ELF-1 (cell line): ENCODE measurements around the gene ACY1.
A peak's percentile ranks its signal among the peaks of the same experiment; 100 is the strongest.

ENCODE experiments used
- DNase-seq: peaks from one replicate; pipeline ENCODE4 v3.0.0-alpha.2; 2016; ENCODE audit warnings: low read depth, low spot score

The ACY1 gene

DNA sequence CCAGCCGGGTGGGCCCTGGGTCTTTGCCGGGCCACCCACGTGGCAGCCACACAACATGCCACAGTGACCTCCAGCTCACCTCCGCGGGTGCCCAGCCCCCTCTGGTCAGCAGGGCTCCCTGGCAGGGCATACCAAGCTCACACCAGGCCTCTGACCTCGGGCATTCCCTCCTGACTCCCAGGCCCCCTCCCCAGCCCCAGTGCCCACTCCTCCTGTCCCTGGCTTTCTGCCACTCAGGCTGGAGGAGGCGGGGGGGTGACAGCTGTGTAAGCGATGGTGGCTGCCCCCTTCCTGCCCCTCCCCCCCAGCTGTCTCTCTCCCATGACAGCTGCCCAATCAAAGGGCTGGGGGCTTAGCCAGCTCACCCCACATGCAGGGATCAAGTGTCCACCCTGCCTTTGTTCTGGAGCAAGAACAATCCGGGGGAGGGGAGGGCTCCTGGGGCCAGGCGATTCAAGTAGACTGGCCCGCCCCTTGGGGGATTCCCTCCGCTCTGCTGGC is 19.3 kb upstream of the ACY1 start:
- DNase-seq: peak; percentile 52

DNA sequence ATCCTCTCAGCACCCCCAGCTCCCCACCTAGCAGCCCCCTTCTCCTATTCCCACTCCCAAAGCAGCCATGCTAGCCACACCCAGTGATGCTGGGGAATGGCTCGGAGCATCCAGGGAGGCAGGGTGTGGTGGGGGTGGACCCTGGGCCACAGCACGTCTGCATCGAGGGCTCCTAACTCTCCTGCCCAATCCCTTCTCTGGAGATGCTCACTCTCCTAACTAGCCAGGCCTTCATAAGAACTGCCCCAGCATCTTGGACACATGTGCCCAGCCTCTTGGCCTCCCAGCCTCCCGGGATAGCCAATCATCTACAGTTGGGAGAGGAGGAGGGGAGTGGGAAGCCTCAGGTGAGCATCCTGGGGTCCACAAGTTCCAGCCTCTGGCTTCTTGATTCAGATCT is 18.8 kb upstream of the ACY1 start:
- no peak for DNase-seq

DNA sequence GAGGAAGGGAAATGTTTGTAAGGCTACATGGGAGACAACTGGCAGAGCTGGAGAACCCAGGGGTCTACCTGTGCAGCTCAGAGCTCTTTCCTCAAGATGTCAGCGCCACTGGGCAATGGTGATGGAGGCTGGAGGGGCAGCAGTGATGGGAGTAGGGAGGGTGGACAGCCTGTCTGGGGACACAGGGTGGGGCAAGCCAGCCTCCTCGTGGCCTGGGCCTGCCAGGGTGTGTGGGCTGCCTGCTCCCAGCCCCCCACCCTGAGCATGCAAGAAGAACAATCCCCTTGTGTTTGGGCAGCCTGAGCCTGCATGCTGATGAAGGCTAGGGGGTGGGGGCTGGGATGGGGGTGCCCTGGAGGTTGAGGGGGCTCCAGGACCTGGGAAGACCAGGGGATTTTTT is 17.3 kb upstream of the ACY1 start:
- DNase-seq: no peak

DNA sequence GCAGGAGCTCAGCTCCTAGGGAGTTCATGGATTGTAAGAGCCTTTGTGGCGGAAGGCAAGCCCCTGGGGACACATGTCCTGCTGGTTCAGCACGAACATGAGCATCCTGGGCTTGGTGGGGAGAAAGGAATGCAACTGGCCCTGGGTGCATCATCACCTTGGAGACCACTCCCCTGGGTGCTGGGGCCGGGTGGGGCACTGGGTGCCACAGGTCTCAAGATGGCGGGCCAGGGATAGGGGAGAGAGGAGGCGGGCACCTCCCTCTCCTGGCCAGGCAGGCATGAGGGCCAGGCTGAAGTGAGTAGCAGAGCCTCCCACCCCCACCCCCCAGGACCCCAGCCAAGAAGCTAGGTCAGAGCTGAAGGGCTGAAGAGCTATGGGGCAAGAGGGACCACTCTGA is 16.8 kb upstream of the ACY1 start:
- DNase-seq: no peak

DNA sequence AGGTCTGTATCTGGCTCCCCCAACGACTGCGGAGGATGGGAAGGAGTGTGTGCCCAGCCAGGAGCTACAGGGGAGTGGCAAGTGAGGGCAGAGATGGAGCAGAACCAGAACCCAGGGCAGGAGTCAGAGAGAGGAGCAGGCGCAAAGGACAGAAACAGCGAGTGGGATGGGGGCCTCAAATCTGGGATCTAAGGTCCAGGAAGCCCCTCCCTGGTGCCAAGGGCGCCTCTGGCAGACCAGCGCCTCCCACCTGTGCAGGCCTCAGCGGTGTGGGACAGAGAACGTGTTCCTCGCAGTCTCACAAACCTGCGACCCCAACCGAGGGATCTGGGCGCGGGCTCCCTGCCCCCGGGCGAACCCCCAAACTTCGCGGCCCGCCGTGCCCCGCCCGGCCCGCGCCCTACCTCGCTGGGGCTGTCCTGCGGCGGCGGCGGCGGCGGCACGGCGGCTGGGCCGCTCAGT is 16.4 kb upstream of the ACY1 start:
- no peak for DNase-seq

DNA sequence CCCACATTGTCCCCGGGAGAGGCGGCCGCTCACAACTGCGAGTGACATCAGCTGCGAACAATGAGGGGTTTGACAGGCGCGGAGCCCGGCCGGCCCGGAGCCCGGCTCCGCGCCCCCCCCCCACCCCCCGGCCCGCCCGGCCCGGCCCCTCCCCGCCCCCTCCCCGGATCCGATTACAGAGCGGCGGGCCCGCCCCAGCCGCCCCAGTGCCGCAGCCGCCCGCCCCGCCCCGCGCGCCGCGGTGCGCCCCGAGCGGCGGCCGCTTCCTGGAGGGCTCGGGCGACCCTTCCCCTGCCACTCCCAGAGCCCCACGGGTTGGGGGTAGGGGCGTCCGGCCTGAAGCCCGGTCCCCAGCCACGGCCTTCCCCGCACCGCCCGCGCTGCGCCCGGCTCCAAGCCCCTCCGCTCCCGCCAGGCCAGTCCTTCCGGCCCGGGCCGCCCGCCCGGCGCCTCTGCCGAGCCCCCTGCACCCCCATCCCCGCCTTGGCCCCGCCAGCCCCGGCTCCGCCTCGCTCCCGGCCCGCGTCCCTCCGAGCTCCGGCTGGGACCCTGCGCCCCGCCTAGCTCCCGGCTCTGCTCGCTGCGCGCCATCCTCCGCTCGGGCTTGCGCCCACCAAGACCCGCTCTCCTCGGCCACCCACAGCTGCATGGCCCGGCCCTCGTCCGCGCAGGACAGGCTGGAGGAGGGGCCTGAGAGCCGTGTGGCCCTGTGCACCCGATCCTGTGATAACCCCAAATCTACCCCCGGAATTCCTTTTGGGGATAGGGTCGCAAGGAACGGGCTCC is 15.8 kb upstream of the ACY1 start, which contains the start of gene PCBP4:
PCBP4 (minus strand) TSS at position 71 of the 786 bp plus-strand sequence. CDS start 6,214 bp downstream, outside the sequence.
- DNase-seq: peak; percentile 58

DNA sequence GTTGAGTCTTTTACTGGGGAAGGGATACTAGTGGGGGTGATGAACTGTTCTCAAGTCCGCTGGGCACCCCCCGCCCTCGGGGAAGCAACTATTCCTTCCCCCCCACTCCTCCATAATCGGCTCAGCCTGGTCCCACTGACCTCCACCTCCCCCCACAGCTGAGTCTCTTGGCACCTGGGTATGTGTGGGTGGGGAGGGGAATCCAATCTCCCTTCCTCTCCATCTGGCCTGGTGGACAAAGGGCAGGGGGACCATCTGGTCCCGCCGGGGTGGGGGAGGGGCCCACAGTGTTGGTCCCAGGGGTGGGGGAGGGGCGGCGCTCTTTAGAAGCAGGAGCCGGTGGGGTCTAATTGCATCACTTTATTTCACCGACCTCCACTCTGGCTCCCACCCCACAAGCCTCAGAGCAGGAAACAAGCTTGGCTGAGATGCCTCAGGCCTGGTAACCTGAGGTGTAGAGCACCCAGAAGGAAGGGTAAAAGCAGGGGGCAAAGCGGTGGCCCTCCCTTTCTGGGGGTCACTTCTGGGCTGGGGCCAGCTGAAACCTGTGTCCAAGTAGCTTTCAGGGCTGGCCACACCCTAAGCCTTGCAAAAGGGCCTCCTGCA is 15.1 kb upstream of the ACY1 start:
- DNase-seq: peak; percentile 51

DNA sequence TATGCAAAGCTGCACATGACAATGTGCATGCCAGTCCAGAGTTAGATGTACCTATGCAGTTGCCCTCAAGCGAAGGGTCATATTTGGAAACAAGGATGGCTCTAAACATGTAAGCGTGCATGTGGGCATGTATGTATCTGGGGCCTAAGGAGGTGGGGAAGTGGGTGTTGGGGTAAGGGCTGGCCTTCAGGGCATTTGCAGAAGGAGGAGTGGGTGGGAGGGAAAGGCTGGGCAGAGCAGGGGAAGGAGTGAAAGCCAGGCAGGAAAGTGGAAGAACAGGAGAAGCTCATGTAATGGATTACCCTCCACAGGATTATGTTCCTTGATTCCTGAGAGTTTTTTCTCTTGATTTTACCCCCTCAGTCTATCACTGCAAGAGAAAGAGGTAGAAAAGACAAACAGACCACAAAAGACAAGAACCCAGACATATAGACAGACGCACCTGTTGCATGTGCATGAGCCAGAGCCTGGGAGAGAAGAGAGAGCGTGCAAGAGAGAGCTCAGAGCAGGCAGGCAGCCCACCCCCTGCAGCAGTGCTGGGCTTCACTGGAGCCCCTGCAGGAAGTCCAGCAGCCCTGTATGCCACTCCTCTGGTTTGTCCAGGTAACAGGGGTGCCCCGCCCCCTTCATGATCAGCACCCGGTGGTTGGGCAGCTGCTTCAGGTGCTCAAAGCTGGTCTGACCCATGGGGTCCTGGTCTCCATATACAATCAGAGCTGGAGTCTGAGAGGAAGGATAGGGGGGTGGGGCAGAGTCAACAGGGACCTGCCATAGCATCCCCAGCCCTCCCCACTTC is 14.3 kb upstream of the ACY1 start:
- peak; percentile 57 for DNase-seq

DNA sequence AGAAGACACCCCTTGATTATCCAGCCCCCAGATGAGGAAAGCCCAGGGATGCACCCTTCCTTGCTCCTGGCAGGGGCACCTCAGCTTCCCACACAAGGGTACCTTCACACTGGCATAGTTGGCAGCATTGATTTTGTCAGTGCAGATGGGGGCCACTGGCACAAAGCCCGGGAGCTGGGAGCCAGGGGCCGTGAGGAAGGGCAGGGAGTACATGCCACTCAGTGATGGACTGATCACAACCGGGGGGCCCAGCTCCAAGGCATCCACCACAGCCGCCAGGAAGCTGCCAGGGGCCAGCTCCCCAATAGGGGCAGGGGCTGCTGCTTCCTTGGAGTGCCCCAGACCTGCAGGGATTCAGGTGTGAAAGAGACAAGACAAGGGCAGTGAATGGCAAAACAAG is 13.5 kb upstream of the ACY1 start:
- no peak for DNase-seq

DNA sequence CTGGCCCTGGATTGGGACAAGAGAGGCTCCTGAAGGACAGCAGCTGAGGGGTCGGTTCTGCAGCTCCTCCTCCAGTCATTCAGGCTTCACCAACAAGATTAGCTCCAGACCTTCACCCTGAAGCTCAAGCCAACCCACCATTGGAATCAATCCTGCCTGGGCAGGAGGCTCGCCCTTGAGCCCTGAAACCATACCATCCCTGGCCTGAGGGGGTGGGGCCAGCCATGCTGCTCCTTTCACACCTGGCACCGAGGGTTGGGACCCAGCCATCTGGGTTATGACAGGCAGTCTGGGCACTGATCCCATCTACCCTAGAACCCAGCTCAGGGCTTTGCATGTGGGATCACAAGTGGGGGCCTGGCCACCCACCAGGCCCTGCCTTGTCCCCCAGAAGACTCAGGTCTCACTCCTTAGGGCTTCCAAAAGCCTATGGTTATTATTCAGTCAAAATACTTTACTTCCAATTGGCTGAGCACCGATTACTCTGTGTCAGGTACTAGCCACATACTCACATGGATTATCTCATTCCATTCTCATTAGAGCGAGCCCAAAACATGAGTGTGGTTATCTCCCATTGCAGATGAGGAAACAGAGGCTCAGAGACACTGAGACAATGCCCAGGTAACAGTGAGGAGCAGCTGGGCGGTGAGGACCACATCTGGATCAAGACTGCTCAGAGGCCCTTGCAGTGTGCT is 12.6 kb upstream of the ACY1 start:
- DNase-seq: no peak

DNA sequence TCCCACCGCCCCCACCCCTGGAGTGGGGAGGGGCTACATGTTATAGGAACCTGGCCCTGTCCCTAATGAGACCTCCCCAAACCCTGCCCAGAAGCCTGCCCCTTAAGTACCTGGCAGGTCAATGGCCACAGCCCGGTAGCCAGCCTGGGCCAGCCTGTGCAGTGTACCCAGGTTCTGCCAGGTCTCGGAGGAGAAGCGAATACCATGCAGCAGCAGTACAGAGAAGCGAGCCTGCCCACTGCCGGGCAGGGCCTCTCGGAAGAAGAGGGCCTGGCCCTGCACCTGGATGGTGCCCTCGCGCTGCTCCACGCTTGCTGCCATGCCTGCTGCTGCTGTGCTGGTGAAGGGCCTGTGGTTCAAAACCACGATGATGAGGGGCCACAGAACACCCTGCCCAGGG is 12.0 kb upstream of the ACY1 start:
- no peak for DNase-seq

DNA sequence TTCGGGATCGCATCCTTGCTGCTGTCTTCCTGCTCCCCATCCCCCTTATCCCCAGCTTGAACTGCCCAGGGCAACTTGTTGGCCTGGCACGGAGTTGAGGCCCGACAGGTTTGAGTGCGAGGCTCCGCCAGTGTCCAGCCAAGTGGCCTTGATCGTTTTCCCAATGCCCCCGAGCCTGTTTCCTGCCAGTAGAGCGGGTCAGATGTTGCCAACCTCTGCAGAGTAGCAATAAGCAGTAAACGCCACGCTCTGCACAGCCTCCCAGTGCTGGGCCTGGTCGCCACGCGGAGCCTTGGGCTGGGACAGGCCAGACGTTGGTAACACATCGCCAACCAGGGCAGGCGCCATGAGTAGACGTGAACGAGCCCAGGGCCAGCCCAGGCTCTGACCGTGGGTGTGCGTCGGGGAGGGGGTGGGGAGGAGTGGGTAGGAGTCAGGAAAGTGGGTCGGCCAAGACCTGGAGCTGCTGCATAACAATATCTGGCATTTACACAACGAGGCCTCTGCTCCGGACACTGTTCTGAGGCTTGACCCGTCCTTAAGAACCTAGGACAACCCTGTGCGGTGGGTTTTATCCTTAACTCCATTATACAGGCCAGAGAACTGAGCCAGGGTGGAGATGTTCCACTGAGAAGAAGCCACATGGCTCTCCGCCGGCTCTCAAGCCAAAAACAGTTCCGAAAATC is 8.9 kb upstream of the ACY1 start:
- no peak for DNase-seq

DNA sequence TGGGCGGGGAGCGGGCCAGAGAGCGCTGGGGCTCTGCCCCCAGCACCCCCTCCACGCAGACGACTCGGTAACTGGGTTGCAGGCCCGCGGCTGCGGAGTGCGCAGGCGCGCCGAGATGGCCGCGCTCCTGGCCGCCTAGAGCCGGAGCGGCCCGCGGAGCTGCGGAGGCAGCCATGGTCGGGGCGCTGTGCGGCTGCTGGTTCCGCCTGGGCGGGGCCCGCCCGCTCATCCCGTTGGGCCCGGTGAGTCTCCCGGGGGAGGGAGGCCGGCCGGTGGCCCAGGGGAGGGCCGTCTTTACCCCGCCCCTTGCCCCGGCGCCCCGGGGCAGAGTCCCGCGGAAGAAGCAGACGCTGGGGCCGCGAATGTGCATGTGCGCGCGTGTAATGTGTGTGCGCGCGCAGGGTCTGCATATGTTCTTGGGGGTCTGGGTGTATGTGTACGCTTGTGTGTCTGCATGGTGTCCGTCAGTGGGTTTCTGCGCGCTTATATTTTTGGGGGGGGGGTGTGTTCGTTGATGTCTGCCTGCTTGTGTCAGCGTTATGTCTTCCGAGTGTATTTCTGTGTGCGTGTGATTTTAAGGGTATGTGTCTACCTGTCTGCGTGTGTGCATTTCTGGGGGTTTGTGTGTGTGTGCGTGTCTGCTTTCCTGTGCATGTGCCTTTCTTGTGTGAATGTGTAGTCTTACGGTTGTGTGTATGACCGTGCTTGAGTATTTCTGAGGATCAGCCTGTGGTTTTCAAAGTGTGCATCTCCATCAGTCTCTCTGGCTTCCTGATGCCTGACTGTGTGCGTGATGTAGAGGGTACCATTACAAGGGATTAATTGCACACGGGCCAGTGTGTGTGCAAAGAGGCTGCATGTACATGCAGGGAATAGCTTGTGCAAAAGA is 8.1 kb upstream of the ACY1 start, which contains the start of gene ABHD14A:
ABHD14A (plus strand) TSS at position 102 of the 889 bp plus-strand sequence; CDS start at position 174, 72 bp downstream.
- peak; percentile 77 for DNase-seq

DNA sequence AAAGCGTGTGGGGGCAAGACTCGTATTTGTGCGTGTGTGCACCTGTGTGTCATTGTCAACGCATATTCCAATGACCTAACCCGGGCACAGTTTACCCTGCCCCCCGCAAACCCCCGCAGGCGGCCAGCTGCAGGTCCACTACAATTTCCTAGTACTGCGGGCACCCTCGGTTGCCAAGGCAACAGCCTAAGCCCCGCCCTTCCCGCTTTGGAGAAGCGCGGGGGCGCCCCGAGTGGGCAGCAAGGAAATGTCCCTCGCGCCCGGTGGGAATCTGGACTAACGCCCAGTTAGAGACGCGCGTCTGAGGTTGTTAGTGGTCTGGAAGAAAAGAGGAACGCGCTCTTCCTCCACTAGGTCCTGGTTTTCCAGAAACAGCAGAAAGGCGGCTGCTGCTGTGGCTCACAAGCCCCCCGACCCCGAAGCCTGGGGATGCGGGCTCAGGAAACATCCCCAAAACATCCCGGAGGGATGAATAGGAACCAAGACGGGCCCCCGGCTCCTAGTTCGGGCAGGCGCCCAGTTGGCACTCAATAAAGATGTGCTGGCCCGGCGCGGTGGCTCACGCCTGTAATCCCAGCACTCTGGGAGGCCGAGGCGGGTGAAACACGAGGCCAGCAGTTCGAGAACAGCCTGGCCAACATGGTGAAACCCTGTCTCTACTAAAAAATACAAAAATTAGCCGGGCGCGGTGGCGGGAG is 7.3 kb upstream of the ACY1 start:
- DNase-seq: peak; percentile 54

DNA sequence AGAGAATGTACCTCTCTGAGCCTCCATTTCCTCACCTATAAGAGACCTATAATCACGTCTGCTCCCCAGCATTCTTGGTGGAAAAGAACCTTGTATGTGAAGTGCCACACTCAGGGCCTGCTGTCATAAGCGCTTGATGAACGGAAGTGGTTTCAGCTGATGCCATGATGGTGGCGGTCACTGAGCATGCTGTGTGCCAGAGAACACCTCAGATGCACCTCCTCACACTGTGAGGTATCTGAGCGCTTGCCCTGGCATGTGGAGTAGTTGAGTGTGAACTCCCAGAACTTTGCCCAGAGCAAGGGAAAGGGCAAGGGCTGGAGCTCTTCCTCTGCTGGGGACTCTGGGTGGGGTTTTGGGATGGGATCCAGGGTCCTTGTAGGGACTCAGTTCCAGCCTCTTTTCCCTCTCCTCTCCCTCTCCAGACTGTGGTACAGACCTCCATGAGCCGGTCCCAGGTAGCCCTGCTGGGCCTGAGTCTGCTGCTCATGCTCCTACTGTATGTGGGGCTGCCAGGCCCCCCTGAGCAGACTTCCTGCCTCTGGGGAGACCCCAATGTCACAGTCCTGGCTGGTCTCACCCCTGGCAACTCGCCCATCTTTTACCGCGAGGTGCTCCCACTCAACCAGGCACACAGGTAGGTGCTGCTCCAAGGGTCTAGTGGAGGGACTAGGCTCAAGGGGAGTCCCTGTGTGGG is 5.7 kb upstream of the ACY1 start:
- no peak for DNase-seq

DNA sequence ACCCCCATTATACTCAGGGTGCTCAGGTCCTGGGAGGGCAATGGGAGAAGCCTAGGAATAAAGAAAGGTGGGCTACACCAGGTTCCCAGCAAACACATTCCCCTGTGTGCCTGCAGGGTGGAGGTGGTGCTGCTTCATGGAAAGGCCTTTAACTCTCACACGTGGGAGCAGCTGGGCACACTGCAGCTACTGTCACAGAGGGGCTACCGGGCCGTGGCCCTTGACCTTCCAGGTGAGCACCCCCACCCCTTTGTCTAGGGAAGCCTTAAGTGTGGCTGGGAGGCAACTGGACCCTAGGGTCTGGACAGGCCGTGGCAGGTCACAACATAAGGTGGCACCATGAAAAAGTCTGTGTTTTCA is 5.2 kb upstream of the ACY1 start:
- no peak for DNase-seq

DNA sequence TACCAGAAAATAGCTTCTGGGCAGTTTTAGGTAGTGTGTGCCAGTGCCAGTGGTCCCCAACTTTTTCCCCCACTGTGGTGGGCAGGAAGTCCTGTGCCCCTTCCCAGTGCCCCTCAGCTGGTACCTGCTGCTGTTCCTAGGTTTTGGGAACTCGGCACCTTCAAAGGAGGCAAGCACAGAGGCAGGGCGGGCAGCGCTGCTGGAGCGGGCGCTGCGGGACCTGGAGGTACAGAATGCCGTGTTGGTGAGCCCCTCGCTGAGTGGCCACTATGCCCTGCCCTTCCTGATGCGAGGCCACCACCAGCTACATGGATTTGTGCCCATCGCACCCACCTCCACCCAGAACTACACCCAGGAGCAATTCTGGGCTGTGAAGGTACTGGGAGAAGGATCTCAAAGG is 3.1 kb upstream of the ACY1 start:
- DNase-seq: no peak

DNA sequence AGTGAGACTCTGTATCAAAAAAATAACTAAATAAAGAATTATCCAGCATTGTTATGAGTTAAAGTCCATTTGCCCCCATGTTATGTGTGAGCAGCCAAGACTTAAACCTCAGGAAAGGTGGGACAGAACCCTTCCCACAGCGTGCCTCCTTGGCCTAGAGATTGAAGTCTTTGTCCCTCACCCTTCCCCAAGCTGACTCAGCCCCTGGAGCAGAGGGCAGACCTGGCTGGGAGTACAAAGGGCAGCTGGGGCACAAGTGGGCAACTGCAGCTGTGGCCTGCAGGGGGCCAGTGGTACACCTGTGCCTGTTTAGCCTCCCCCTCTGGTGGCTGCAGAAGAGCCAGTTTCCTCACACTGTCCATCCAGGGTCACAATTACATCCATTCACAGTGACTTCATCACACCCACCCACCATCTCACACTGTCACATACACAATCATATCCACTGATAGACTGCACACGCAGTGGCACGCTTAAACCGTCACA is 940 bp upstream of the ACY1 start:
- DNase-seq: peak; percentile 84
